Memory B cell (primary cell): ENCODE measurements around the gene ANXA10.
"Not testable (repeated sequence)": the region's sequence is repeated elsewhere in the genome, so short reads cannot be mapped to it uniquely, and the experiment has no call there.

Experiments
- ATAC-seq: fragments of 150-1000 bp; cut with Tn5 transposase; 2 replicates; pipeline ENCODE4 v1.10.0; 2021; ENCODE audit warnings: low read depth, mild to moderate bottlenecking, moderate library complexity
- DNase-seq, 2 donors: peaks; one replicate each; pipeline ENCODE4 v3.0.0; 2022; ENCODE audit warnings: low spot score in 2 of 2
- H3K27ac Mint-ChIP-seq: one replicate; pipeline ENCODE4 v1.8.0; 2022; ENCODE audit warnings: mild to moderate bottlenecking, moderate library complexity, mixed read lengths
- H3K27me3 Mint-ChIP-seq: one replicate; pipeline ENCODE4 v1.8.0; 2022; ENCODE audit warnings: mixed read lengths
- H3K36me3 Mint-ChIP-seq: one replicate; pipeline ENCODE4 v1.8.0; 2022; ENCODE audit warnings: mild to moderate bottlenecking, mixed read lengths
- H3K4me1 Mint-ChIP-seq: one replicate; pipeline ENCODE4 v1.8.0; 2022; ENCODE audit warnings: mixed read lengths
- H3K4me3 Mint-ChIP-seq: one replicate; pipeline ENCODE4 v1.8.0; 2022; ENCODE audit warnings: mild to moderate bottlenecking, moderate library complexity, mixed read lengths
- H3K9me3 Mint-ChIP-seq: one replicate; pipeline ENCODE4 v1.8.0; 2022; ENCODE audit warnings: mixed read lengths

Gene ANXA10

DNA sequence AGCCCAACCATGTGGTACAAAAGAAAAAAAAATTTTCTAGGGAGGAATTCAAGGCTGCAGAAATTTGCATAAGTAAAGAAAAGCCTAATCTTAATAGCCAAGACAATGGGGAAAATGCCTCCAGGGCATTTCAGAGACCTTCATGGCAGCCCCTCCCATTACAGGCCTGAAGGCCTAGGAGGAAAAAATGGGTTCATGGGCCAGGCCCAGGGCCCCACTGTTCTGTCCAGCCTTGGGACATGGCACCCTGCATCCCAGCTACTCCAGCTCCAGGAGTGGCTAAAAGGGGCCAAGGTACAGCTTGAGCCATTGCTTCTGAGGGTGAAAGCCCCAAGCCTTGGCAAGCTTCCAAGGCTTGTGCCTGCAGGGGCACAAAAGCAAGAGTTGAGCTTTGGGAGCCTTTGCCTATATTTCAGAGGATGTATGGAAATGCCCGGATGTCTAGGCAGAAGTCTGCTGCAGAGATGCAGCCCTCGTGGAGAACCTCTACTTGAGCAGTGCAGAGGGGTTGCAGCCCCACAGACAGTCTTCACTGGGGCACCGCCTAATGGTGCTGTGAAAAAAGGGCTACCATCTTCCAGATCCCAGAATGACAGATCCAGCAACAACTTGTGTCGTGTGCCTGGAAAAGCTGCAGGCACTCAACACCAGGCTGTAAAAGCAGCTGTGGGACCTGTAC is 111.0 kb downstream of the ANXA10 start:
- no peak for DNase-seq
- Mint-ChIP-seq H3K27me3 (no peaks in the 10 kb centered on the region), H3K27ac (no peak overlapping the region), H3K4me1 (no peaks in the 10 kb centered on the region), H3K4me3 (no peak overlapping the region), H3K9me3 (peaks cover 18% of the 10 kb centered on the region), H3K36me3 (peaks cover 7% of the 10 kb centered on the region)
- no peak for ATAC-seq

DNA sequence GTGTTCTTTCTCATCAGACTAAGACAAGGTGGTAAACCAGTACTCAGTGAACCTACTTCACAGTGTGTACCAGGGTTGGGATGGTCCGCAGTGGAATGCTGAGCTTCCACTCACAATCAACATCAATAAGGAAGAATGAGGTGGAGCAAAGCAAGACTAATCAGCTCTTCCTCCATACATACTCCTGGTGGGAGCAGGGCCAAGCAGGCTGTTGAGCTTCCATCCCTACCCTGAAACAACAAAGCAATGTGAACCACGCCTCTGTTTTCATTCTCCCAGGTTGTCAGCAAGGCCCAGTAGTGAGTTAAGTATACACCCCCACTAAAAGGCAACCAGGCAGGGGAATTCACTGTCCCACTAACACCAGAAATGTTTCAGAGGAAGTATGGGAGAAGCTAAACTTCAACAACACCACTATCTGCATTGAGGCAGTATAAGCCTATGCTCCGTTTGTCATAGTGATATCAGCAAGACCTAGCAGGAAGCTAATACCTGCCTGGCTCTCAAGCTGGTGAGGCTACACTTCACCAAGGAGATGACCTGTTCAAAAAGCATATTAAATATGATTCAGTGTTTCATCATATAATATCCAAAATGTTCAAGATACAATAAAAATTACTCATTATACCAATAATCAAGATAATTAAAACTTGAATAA is 116.7 kb downstream of the ANXA10 start:
- no peak overlapping the region for H3K27ac Mint-ChIP-seq
- H3K27me3 Mint-ChIP-seq: no peaks in the 10 kb centered on the region
- H3K4me3 Mint-ChIP-seq: no peak overlapping the region
- H3K36me3 Mint-ChIP-seq: peaks cover 10% of the 10 kb centered on the region
- ATAC-seq (no peak), DNase-seq (no peak)
- H3K4me1 Mint-ChIP-seq: peaks cover 2% of the 10 kb centered on the region
- H3K9me3 Mint-ChIP-seq: peaks cover 17% of the 10 kb centered on the region

DNA sequence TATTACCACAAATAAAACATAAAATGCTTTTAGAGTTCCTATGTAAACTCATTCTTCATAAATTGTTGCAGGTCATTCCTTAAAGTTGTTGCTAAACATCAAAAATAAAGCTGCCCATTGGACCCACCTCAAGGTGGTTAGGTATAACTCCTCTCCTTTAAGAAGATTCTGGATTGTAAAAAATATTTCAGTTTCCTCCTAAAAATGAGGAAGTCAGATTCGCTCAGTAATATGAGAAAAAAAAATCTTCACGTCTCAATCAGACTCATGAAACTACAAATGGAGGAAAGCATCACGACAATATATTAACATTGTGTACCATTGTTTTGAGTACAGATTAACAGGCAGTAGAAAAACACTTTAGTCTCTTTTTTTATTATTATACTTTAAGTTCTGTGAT is 120.3 kb downstream of the ANXA10 start:
- Mint-ChIP-seq H3K9me3 (peaks cover 10% of the 10 kb centered on the region), H3K27me3 (no peaks in the 10 kb centered on the region), H3K4me1 (peaks cover 2% of the 10 kb centered on the region), H3K4me3 (no peak overlapping the region), H3K36me3 (peaks cover 37% of the 10 kb centered on the region), H3K27ac (no peak overlapping the region)
- ATAC-seq (no peak), DNase-seq (no peak)

DNA sequence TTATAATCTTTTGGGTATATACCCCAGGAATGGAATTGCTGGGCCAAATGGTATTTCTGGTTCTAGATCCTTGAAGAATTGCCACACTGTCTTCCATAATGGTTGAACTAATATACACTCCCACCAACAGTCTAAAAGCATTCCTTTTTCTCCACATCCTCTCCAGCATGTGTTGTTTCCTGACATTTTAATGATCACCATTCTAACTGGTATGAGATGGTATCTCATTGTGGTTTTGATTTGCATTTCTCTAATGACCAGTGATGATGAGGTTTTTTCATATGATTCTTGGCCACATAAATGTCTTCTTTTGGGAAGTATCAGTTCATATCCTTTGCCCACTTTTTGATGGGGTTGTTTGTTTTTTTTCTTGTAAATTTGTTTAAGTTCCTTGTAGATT is 121.2 kb downstream of the ANXA10 start:
- H3K4me3 Mint-ChIP-seq, ATAC-seq, H3K27me3 Mint-ChIP-seq, DNase-seq, H3K27ac Mint-ChIP-seq, H3K4me1 Mint-ChIP-seq: not testable (repeated sequence)
- Mint-ChIP-seq H3K9me3 (peaks cover 12% of the 10 kb centered on the region), H3K36me3 (peaks cover 43% of the 10 kb centered on the region)

DNA sequence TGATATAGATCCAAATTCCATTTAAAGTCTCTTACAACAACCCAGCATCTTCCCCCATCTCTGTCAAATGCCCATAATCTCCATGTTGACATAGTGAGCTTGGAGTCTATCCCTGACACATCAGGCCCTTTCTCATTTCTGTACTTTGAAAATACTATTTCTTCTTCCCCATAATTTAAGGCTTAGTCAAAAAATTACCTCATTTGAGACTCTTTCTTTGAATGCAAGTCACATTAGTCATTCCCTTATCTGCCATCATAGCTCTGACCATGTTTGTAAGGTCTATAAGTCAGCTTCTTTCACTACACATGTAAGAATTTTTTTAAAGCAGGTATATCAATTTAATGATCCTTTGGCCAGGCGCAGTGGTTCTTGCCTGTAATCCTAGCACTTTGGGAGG is 126.3 kb downstream of the ANXA10 start:
- H3K9me3 Mint-ChIP-seq: peaks cover 9% of the 10 kb centered on the region
- no peak for DNase-seq
- no peak overlapping the region for H3K4me3 Mint-ChIP-seq

DNA sequence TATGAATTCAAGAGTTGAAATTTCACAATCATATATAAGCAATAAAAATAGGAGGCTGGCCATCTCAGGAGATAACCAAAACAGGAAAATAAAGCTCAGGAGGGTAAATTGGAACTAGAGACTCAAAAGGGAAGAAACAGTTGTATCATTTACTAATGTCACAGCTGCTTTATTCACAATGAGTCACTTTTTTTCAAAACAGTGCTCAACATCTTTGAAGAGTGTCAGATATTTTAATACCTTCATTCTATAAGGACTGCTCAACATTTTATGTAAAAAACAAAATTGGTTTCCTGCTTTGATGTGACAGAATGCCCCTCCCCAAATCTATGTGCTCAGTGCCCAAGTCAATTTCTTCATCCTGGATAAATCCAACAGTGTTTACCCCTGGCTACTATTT is 128.6 kb downstream of the ANXA10 start:
- H3K27ac Mint-ChIP-seq: no peak overlapping the region

More for the DNA sequence above, 126.3 kb downstream of the ANXA10 start:
- H3K27me3 Mint-ChIP-seq: no peaks in the 10 kb centered on the region
- no peak overlapping the region for H3K27ac Mint-ChIP-seq
- ATAC-seq: no peak
- H3K36me3 Mint-ChIP-seq: peaks cover 64% of the 10 kb centered on the region
- no peaks in the 10 kb centered on the region for H3K4me1 Mint-ChIP-seq

DNA sequence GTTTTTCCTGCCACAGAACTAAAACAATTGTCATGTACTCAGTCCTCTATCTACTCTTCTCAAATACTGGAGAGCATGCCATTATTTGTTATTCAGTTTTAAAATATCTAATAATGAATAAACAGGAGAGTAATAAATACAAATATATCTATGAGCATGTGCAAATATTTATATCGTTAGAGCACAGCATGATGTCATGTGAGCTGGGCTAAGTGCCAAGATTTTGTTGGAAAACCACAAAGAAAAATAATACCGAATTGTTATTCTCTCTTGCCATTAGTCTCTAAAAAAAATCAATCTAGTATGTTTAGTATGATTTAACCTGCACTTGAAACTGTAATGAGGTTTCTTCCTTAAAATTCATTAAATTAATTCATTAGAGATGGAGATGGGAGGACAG is 129.0 kb downstream of the ANXA10 start:
- no peak for ATAC-seq
- no peak overlapping the region for H3K27ac Mint-ChIP-seq
- peaks cover 51% of the 10 kb centered on the region for H3K36me3 Mint-ChIP-seq
- H3K9me3 Mint-ChIP-seq: peaks cover 5% of the 10 kb centered on the region
- DNase-seq: no peak
- H3K27me3 Mint-ChIP-seq: no peaks in the 10 kb centered on the region
- H3K4me3 Mint-ChIP-seq: no peak overlapping the region
- no peaks in the 10 kb centered on the region for H3K4me1 Mint-ChIP-seq

More for the DNA sequence above, 128.6 kb downstream of the ANXA10 start:
- H3K4me1 Mint-ChIP-seq: no peaks in the 10 kb centered on the region
- no peak for DNase-seq
- no peak overlapping the region for H3K4me3 Mint-ChIP-seq
- ATAC-seq: no peak
- H3K27me3 Mint-ChIP-seq: no peaks in the 10 kb centered on the region
- H3K36me3 Mint-ChIP-seq: peaks cover 52% of the 10 kb centered on the region
- peaks cover 5% of the 10 kb centered on the region for H3K9me3 Mint-ChIP-seq
